ENCODE measurements around the gene FRMD7.
"Not testable (repeated sequence)": the region's sequence is repeated elsewhere in the genome, so short reads cannot be mapped to it uniquely, and the experiment has no call there.

FRMD7 gene

GRCh38 chrX:132077912-132078311 lies 49.9 kb downstream of the FRMD7 start:
- Mint-ChIP-seq H3K27me3 (no peaks in the 10 kb centered on the region), H3K36me3 (peaks cover 10% of the 10 kb centered on the region), H3K4me1 (no peaks in the 10 kb centered on the region), H3K9me3 (no peaks in the 10 kb centered on the region), H3K27ac (no peak overlapping the region), H3K4me3 (no peak overlapping the region)
- DNase-seq: no peak
- CTCF ChIA-PET: interaction anchor here (1.0 kb wide), 2 partner anchors 14 to 38 kb away, joined by 3 to 4 read pairs; no protein-coding TSS in a partner anchor

GRCh38 chrX:132077414-132077813 lies 50.4 kb downstream of the FRMD7 start:
- Mint-ChIP-seq H3K27ac (no peak overlapping the region), H3K4me3 (no peak overlapping the region), H3K36me3 (peaks cover 11% of the 10 kb centered on the region), H3K4me1 (no peaks in the 10 kb centered on the region), H3K9me3 (no peaks in the 10 kb centered on the region), H3K27me3 (no peaks in the 10 kb centered on the region)
- DNase-seq: no peak
- CTCF ChIA-PET: interaction anchor here (1.0 kb wide), 1 partner anchor 38 kb away, joined by 3 read pairs; no protein-coding TSS in a partner anchor

GRCh38 chrX:132071254-132071653 lies 56.6 kb downstream of the FRMD7 start:
- CTCF ChIA-PET: interaction anchor here (0.6 to 1.3 kb wide), 5 partner anchors 12 to 230 kb away, joined by 3 read pairs; no protein-coding TSS in a partner anchor
- Mint-ChIP-seq H3K9me3 (no peaks in the 10 kb centered on the region), H3K27ac (no peak overlapping the region), H3K4me1 (no peaks in the 10 kb centered on the region), H3K27me3 (no peaks in the 10 kb centered on the region), H3K36me3 (peaks cover 14% of the 10 kb centered on the region), H3K4me3 (no peak overlapping the region)
- no peak for DNase-seq

DNA sequence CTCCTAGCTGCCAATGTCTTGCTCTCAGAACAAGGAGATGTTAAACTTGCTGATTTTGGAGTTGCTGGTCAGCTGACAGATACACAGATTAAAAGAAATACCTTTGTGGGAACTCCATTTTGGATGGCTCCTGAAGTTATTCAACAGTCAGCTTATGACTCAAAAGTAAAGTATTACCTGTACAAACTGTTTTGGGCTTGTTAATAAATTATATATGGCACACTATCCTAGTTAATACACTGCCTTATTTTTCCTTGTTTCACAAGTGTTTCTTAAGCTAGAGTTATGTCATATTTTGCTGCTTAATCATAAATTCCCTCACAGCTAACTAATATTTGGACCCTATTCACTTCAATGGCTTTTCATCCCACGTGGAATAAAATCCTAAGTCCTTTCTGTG lies 59.4 kb downstream of the FRMD7 start:
- Mint-ChIP-seq H3K4me1 (no peaks in the 10 kb centered on the region), H3K27ac (no peak overlapping the region), H3K9me3 (no peaks in the 10 kb centered on the region), H3K4me3 (no peak overlapping the region), H3K27me3 (no peaks in the 10 kb centered on the region), H3K36me3 (peaks cover 14% of the 10 kb centered on the region)
- CTCF ChIA-PET: no interaction called here
- DNase-seq: no peak

DNA sequence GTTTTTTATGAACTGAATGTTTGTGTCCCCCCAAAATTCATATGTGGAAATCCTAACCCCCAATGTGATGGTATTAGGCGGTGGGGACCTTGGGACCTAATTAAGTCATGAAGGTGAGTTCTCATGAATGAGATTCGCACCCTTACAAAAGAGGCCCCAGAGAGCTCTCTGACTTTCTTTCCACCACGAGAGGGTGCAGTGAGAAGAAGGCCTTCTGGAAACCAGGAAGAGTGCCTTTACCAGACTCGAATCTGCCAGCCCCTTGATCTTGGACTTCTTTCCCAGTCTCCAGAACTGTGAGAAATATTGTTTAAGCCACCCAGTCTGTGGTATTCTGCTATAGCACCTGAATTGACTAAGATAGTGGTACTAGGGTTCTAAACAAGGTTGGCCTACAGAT lies 64.0 kb downstream of the FRMD7 start:
- no peak for DNase-seq
- Mint-ChIP-seq H3K9me3 (no peaks in the 10 kb centered on the region), H3K27ac (no peak overlapping the region), H3K36me3 (peaks cover 18% of the 10 kb centered on the region), H3K4me1 (no peaks in the 10 kb centered on the region), H3K4me3 (no peak overlapping the region), H3K27me3 (no peaks in the 10 kb centered on the region)
- CTCF ChIA-PET: no interaction called here

DNA sequence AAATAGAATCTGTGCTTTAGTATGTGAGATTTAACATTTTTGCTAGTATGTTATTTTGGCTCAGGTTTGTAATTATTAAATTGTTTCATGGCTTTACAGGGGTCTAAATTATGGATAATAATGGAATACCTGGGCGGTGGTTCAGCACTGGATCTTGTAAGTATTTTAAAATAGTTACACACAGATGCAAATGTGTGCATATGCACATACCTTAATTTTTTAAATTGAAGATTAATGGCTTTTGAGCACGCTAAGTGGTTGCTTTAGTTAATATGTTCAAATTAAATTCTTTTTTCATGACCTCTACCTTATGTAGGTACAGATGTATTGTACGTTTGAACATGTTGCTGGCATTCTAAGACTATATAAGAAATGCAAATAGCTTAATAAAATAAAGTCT lies 64.5 kb downstream of the FRMD7 start:
- Mint-ChIP-seq H3K27ac (no peak overlapping the region), H3K4me1 (no peaks in the 10 kb centered on the region), H3K9me3 (no peaks in the 10 kb centered on the region), H3K27me3 (no peaks in the 10 kb centered on the region), H3K4me3 (no peak overlapping the region), H3K36me3 (peaks cover 16% of the 10 kb centered on the region)
- CTCF ChIA-PET: no interaction called here
- no peak for DNase-seq

DNA sequence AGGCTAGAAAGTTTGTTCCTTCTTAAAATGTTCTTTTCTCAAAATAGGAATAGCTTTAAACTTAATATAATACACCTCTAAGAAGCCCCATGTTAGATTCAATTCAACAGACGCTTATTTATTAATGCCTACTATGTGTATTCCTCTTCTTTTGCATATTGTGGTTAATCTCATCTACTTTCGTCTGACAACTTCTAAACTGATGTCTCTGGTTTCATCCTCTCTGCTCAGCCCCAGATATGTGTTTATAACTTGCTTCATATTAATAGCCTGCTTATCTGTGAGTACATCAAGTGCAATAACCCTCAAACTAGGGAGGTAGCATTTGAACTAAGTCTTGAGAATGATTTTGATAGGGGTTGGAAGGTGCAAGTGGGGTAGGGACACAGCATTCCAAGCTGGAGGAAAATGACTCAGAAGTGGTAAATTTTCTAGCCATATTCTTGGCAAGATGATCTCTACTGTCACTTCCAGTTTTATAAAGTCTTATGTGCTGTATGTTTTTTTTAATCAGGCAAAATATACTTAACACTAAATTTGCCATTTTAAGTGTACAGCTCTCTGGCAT lies 67.8 kb downstream of the FRMD7 start:
- CTCF ChIA-PET: interaction anchor here (0.7 kb wide), 1 partner anchor 11 kb away, joined by 3 read pairs; no protein-coding TSS in a partner anchor
- H3K27ac Mint-ChIP-seq: no peak overlapping the region
- no peaks in the 10 kb centered on the region for H3K9me3 Mint-ChIP-seq
- H3K36me3 Mint-ChIP-seq: peaks cover 20% of the 10 kb centered on the region
- no peaks in the 10 kb centered on the region for H3K27me3 Mint-ChIP-seq
- no peak overlapping the region for H3K4me3 Mint-ChIP-seq
- no peaks in the 10 kb centered on the region for H3K4me1 Mint-ChIP-seq
- no peak for DNase-seq

GRCh38 chrX:132058975-132059374 lies 68.8 kb downstream of the FRMD7 start:
- no peak for DNase-seq
- Mint-ChIP-seq H3K27me3 (no peaks in the 10 kb centered on the region), H3K36me3 (peaks cover 19% of the 10 kb centered on the region), H3K27ac (no peak overlapping the region), H3K4me3 (no peak overlapping the region), H3K4me1 (no peaks in the 10 kb centered on the region), H3K9me3 (no peaks in the 10 kb centered on the region)
- CTCF ChIA-PET: no interaction called here

DNA sequence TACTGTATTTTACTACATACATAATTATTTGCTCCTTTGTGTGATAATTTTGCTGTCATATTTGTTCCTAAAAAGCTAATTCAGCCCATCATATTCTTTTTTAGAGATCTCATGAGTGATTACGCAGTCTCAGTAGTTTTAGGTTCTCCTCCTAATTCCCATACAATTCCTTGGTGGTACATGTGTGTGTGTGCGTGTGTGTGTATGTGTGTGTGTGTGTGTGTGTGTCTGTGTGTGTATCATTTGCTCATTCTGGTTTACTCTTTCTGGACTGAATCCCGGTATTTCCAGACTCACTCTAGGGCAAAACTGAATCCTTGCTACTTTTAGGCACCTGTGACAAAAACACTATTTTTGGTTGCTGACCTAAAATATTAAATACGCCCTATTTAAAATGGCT lies 69.8 kb downstream of the FRMD7 start:
- DNase-seq: no peak
- Mint-ChIP-seq H3K4me3 (no peak overlapping the region), H3K4me1 (peaks cover 2% of the 10 kb centered on the region), H3K9me3 (no peaks in the 10 kb centered on the region), H3K27ac (no peak overlapping the region), H3K36me3 (peaks cover 17% of the 10 kb centered on the region), H3K27me3 (no peaks in the 10 kb centered on the region)
- CTCF ChIA-PET: no interaction called here

- H3K4me3 Mint-ChIP-seq, CTCF ChIA-PET, H3K9me3 Mint-ChIP-seq, DNase-seq, H3K4me1 Mint-ChIP-seq, H3K27ac Mint-ChIP-seq, H3K27me3 Mint-ChIP-seq: not testable (repeated sequence)
- peaks cover 17% of the 10 kb centered on the region for H3K36me3 Mint-ChIP-seq
These were observed 76.0 kb downstream of the FRMD7 start for GRCh38 chrX:132051778-132052177.

GRCh38 chrX:132046533-132046932 lies 81.3 kb downstream of the FRMD7 start:
- CTCF ChIA-PET: no interaction called here
- H3K27me3 Mint-ChIP-seq: no peaks in the 10 kb centered on the region
- no peaks in the 10 kb centered on the region for H3K4me1 Mint-ChIP-seq
- H3K4me3 Mint-ChIP-seq: no peak overlapping the region
- H3K36me3 Mint-ChIP-seq: peaks cover 9% of the 10 kb centered on the region
- H3K27ac Mint-ChIP-seq: no peak overlapping the region
- DNase-seq: no peak
- no peaks in the 10 kb centered on the region for H3K9me3 Mint-ChIP-seq

- no peak for DNase-seq
- Mint-ChIP-seq H3K9me3 (no peaks in the 10 kb centered on the region), H3K4me3 (no peak overlapping the region), H3K27me3 (no peaks in the 10 kb centered on the region), H3K27ac (no peak overlapping the region), H3K4me1 (peaks cover 2% of the 10 kb centered on the region), H3K36me3 (peaks cover 6% of the 10 kb centered on the region)
- CTCF ChIA-PET: no interaction called here
These were observed 82.4 kb downstream of the FRMD7 start for GRCh38 chrX:132045456-132045855.

- CTCF ChIA-PET: no interaction called here
- H3K27ac Mint-ChIP-seq: no peak overlapping the region
- DNase-seq: no peak
- no peaks in the 10 kb centered on the region for H3K9me3 Mint-ChIP-seq
- H3K27me3 Mint-ChIP-seq: no peaks in the 10 kb centered on the region
- H3K4me3 Mint-ChIP-seq: no peak overlapping the region
- peaks cover 4% of the 10 kb centered on the region for H3K36me3 Mint-ChIP-seq
- H3K4me1 Mint-ChIP-seq: peaks cover 2% of the 10 kb centered on the region
These were observed 82.9 kb downstream of the FRMD7 start for GRCh38 chrX:132044953-132045352.

GRCh38 chrX:132043977-132044376 lies 83.8 kb downstream of the FRMD7 start:
- no peak overlapping the region for H3K4me3 Mint-ChIP-seq

DNA sequence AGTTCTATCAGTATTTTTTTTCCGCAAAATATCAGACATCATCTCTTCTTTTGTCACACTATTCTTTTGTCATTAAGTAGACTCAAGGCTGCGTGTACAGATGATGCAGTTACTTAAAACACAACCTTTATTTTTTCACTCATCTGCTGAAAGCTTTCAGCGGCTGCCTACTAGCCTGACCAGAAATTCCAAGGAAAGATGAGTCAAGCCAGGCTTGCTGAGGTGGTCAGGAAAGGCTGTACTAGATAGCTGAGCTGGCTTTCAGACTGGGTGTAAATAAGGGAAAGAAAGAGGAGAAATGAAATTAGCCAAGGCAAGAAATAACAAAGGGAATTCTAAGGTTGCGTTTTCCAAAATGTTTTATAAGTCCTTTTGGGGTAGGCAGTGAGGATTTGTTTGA lies 86.8 kb downstream of the FRMD7 start:
- Mint-ChIP-seq H3K4me3 (no peak overlapping the region), H3K27ac (no peak overlapping the region), H3K4me1 (peaks cover 16% of the 10 kb centered on the region), H3K27me3 (no peaks in the 10 kb centered on the region), H3K9me3 (no peaks in the 10 kb centered on the region), H3K36me3 (peaks cover 7% of the 10 kb centered on the region)
- DNase-seq: no peak
- CTCF ChIA-PET: no interaction called here

More at GRCh38 chrX:132043977-132044376, 83.8 kb downstream of the FRMD7 start:
- Mint-ChIP-seq H3K4me1 (peaks cover 2% of the 10 kb centered on the region), H3K27me3 (no peaks in the 10 kb centered on the region), H3K36me3 (peaks cover 3% of the 10 kb centered on the region), H3K27ac (no peak overlapping the region), H3K9me3 (no peaks in the 10 kb centered on the region)
- no peak for DNase-seq
- CTCF ChIA-PET: no interaction called here

All from activated naive CD4-positive, alpha-beta T cell treated with anti-CD3 and anti-CD28 coated beads, Interleukin-2, amount 10 ng/mL, durations not matched to agents 7 days and 5 days (primary cell).